ENCODE measurements around the gene KRT75. TPM values are rescaled to one million over a fixed set of nuclear protein-coding genes. Genes with fewer than 3 reads are reported as not detected.

Gene KRT75
- total and polyA plus RNA-seq, 2 experiments from 2014 or later = not detected

DNA sequence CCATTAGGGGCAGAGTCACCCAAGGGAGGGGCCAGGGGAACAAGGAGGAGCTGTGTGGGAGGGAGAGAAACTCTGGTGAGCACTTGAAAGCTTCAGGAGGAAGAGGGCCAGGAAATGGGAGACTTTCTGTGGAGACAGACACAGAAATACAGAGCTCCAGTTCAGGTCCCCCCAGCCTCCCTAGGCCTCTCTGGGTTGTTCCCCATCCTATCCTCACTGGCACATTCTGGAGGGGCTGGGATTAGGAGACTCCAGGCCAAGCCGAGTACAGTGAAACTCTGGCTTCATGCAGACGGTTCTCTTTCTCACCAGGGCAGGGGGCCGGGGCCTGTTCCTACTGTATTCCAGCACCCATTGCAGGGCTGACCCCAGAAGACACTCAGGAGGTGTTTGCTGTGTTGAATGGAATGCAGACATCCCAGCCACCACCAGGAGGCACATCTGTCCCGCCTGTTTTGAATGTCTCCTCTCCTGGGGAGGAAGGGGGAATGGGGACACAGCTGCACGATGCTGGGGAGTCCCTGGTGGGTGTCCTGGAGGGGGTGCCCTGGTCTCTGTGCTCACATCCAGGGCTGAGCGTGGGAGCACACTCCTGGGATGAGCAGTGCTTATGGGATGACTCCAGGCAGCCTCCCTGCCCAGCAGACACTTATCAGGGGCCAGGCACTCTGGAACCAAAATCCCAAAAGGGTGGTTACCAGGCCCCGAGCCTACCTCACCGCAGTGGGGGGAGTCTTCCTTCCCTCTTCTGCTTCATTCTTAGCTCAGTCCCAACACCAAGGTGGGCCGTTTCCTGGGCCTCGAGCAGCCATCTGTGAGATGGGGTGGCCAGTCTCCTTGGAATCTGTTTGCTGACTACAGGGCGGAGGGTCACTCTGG, 43.2 kb downstream of the KRT75 start:
- Histone ChIP-seq H3F3A (ENCODE audit: insufficient read depth) (peaks cover 6% of the 10 kb centered on the region), H3K9ac (no peak overlapping the region), H2AFZ (no peak overlapping the region), H3K4me2 (ENCODE audit: unreplicated experiment) (no peak overlapping the region), H3K27ac (no peak overlapping the region), H3K9me3 (ENCODE audit: low read depth) (no peaks in the 10 kb centered on the region), H3K79me2 (ENCODE audit: insufficient read depth) (no peaks in the 10 kb centered on the region), H3K9me2 (ENCODE audit: insufficient read depth) (no peaks in the 10 kb centered on the region), H3K27me3 (replicated peaks; ENCODE audit: insufficient read depth) (peaks cover 27% of the 10 kb centered on the region), H3K4me1 (ENCODE audit: insufficient read depth) (peaks cover 14% of the 10 kb centered on the region), H4K20me1 (ENCODE audit: insufficient read depth) (no peaks in the 10 kb centered on the region), H3K4me3 (no peak overlapping the region), H3K36me3 (ENCODE audit: low read depth) (no peaks in the 10 kb centered on the region)
- in situ Hi-C loops (cut with MboI) = loop anchor here (25.0 kb wide), 1 partner anchor 596 kb away; no protein-coding TSS in a partner anchor
- WGBS, 2 experiments (ENCODE audit: low coverage in 1 of 2, low lambda C conversion rate in 2 of 2, missing lambda C conversion rate in 2 of 2) = 55 to 56% methylated on average over 11 of the region's 11 CpGs
- no peak for TF ChIP-seq EZH2 (IDR thresholded peaks at IDR 0.05; ENCODE audit: insufficient read depth, poor library complexity, severe bottlenecking)
- TF ChIP-seq EZH2phosphoT487 (IDR thresholded peaks at IDR 0.05; ENCODE audit: insufficient read depth, low read depth) = no peak
- peak; percentile 61 for DNase-seq

DNA sequence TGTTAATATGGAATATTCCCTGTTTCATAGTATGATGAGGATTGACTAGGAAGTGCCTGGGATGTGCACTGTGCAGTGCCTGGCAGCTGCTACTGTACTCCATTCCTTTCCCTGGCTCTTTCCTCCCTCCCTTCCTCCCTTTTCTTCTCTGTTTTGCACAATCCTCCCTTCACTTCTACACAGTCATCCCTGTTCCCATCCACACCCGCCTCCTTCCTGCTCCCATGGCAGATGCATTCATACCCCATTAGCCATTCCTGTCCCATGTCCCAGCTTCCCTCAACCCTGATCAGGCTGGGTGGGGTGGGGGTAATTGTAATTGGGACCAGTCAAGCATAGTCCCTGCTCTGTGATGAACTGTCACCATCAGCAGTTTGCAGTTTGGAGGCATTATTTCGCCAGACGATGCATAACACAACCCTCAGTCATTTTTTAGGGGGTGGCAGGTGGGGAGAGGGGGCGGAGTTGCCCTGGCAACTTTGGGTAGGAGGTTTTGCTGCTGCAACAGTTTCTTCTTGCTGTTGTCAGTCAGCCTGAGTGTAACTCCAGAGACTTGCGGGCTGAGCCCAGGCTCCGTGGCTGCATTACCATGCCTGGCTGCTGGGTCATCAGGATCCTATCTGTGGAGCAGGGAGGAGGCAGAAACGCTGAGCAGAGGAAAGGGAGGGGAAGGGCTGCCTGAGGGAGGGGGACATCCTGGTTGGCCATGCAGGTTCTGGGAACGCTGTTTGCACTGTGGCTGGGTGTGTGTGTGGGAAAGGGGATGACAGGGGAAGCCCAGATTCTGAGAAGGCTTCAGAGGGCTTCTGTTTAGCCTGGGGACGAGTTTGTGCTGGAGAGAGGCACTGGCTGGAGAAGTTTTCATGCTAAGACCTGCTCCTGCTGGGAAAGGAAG, 44.6 kb downstream of the KRT75 start:
- WGBS, 2 experiments (ENCODE audit: low coverage in 1 of 2, low lambda C conversion rate in 2 of 2, missing lambda C conversion rate in 2 of 2) = 11% methylated on average over 9 of the region's 9 CpGs
- H2AFZ ChIP-seq = no peak overlapping the region
- no peaks in the 10 kb centered on the region for H3K9me3 ChIP-seq (ENCODE audit: low read depth)
- peaks cover 6% of the 10 kb centered on the region for H3F3A ChIP-seq (ENCODE audit: insufficient read depth)
- H3K4me3 ChIP-seq = no peak overlapping the region
- H3K79me2 ChIP-seq (ENCODE audit: insufficient read depth) = no peaks in the 10 kb centered on the region
- peaks cover 14% of the 10 kb centered on the region for H3K4me1 ChIP-seq (ENCODE audit: insufficient read depth)
- no peaks in the 10 kb centered on the region for H3K9me2 ChIP-seq (ENCODE audit: insufficient read depth)
- peak overlapping the region; percentile 62 for H3K9ac ChIP-seq
- H3K36me3 ChIP-seq (ENCODE audit: low read depth) = no peaks in the 10 kb centered on the region
- peak overlapping the region; percentile 58 for H3K27ac ChIP-seq
- in situ Hi-C loops (cut with MboI) = loop anchor here (10.0 to 25.0 kb wide), 2 partner anchors 475 to 598 kb away; no protein-coding TSS in a partner anchor
- H3K27me3 ChIP-seq (replicated peaks; ENCODE audit: insufficient read depth) = peaks cover 23% of the 10 kb centered on the region
- H4K20me1 ChIP-seq (ENCODE audit: insufficient read depth) = no peaks in the 10 kb centered on the region
- no peak for TF ChIP-seq EZH2 (IDR thresholded peaks at IDR 0.05; ENCODE audit: insufficient read depth, poor library complexity, severe bottlenecking)
- TF ChIP-seq EZH2phosphoT487 (IDR thresholded peaks at IDR 0.05; ENCODE audit: insufficient read depth, low read depth) = no peak
- DNase-seq = peak; percentile 85
- peak overlapping the region; percentile 61 for H3K4me2 ChIP-seq (ENCODE audit: unreplicated experiment)

GRCh38 chr12:52387859-52388258, 46.3 kb downstream of the KRT75 start:
- no peak for DNase-seq
- Histone ChIP-seq H3F3A (ENCODE audit: insufficient read depth) (peaks cover 6% of the 10 kb centered on the region), H3K36me3 (ENCODE audit: low read depth) (no peaks in the 10 kb centered on the region), H3K27ac (no peak overlapping the region), H3K4me3 (no peak overlapping the region), H3K4me1 (ENCODE audit: insufficient read depth) (peaks cover 14% of the 10 kb centered on the region), H3K79me2 (ENCODE audit: insufficient read depth) (no peaks in the 10 kb centered on the region), H3K27me3 (replicated peaks; ENCODE audit: insufficient read depth) (peaks cover 31% of the 10 kb centered on the region), H3K9ac (no peak overlapping the region), H3K9me3 (ENCODE audit: low read depth) (no peaks in the 10 kb centered on the region), H3K4me2 (ENCODE audit: unreplicated experiment) (no peak overlapping the region), H4K20me1 (ENCODE audit: insufficient read depth) (no peaks in the 10 kb centered on the region), H2AFZ (no peak overlapping the region), H3K9me2 (ENCODE audit: insufficient read depth) (no peaks in the 10 kb centered on the region)
- in situ Hi-C loops (cut with MboI) = loop anchor here (10.0 to 25.0 kb wide), 2 partner anchors 477 to 599 kb away; no protein-coding TSS in a partner anchor
- 58 to 67% methylated on average over 2 of the region's 2 CpGs for WGBS, 2 experiments (ENCODE audit: low coverage in 1 of 2, low lambda C conversion rate in 2 of 2, missing lambda C conversion rate in 2 of 2)
- TF ChIP-seq EZH2phosphoT487 (IDR thresholded peaks at IDR 0.05; ENCODE audit: insufficient read depth, low read depth) (no peak), EZH2 (IDR thresholded peaks at IDR 0.05; ENCODE audit: insufficient read depth, poor library complexity, severe bottlenecking) (no peak)

DNA sequence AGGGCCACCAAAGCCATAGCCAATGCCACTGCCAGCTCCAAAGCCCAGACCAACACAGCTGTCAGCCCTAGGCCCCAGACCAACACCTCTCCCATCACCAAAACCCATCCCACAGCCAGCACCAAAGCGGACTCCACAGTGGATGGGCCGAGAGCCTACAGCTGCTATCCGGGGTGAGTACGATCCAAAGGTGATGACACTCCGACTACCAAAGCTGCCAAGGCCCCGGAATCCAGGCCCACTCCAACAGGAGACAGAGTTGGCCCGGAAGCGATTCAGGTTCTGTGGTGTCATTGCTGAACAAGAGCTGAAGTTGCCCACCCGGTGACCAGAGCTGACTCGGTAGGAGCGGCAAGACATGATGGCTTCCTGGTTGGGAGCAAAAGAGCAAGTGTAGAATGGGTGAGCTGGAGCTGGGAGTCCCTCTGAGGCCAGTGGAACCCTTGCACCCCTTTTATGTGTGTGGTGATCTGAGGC, 48.9 kb downstream of the KRT75 start, which contains the start of gene KRT84:
Gene KRT84 (minus strand): TSS at position 427 of the 477 bp plus-strand sequence. CDS start 67 bp downstream, at position 360.
- Histone ChIP-seq H3K27ac (no peak within 1 kb of the TSS), H3K36me3 (ENCODE audit: low read depth) (no peaks in the 10 kb centered on the region), H3K79me2 (ENCODE audit: insufficient read depth) (no peaks in the 10 kb centered on the region), H3K9ac (no peak within 1 kb of the TSS), H3K4me2 (ENCODE audit: unreplicated experiment) (no peak within 1 kb of the TSS), H3K4me3 (no peak within 1 kb of the TSS), H4K20me1 (ENCODE audit: insufficient read depth) (no peaks in the 10 kb centered on the region), H3K27me3 (replicated peaks; ENCODE audit: insufficient read depth) (peaks cover 31% of the 10 kb centered on the region), H2AFZ (no peak within 1 kb of the TSS), H3K9me3 (ENCODE audit: low read depth) (no peaks in the 10 kb centered on the region), H3F3A (ENCODE audit: insufficient read depth) (peaks cover 6% of the 10 kb centered on the region), H3K4me1 (ENCODE audit: insufficient read depth) (peaks cover 9% of the 10 kb centered on the region), H3K9me2 (ENCODE audit: insufficient read depth) (no peaks in the 10 kb centered on the region)
- DNase-seq = no peak
- 82 to 83% methylated on average over 11 of the region's 11 CpGs for WGBS, 2 experiments (ENCODE audit: low coverage in 1 of 2, low lambda C conversion rate in 2 of 2, missing lambda C conversion rate in 2 of 2)
- TF ChIP-seq EZH2phosphoT487 (IDR thresholded peaks at IDR 0.05; ENCODE audit: insufficient read depth, low read depth) = no peak
- TF ChIP-seq EZH2 (IDR thresholded peaks at IDR 0.05; ENCODE audit: insufficient read depth, poor library complexity, severe bottlenecking) = no peak
- in situ Hi-C loops (cut with MboI) = loop anchor here (10.0 to 25.0 kb wide), 2 partner anchors 480 to 602 kb away; no protein-coding TSS in a partner anchor

Data from GM23248 (cell line).